Stimulated activated effector memory CD8-positive, alpha-beta T cell treated with anti-CD3 and anti-CD28 coated beads, Interleukin-12 subunit alpha, Interleukin-12 subunit beta, amount 100 ng/mL, for 72 hours (primary cell): Measurements from ENCODE around the gene FLRT2.

Source experiments
- ATAC-seq: fragments of 150-1000 bp; cut with Tn5 transposase; 2 replicates; pipeline ENCODE4 v1.10.0; 2021
- DNase-seq, 2 donors: peaks; one replicate each; pipeline ENCODE4 v3.0.0; 2021 to 2022; ENCODE audit warnings: low spot score in 2 of 2
- H3K27ac Mint-ChIP-seq: one replicate; pipeline ENCODE4 v1.8.0; 2022; ENCODE audit warnings: mild to moderate bottlenecking, mixed read lengths
- H3K36me3 Mint-ChIP-seq: one replicate; pipeline ENCODE4 v1.8.0; 2022; ENCODE audit warnings: mild to moderate bottlenecking, mixed read lengths
- H3K4me1 Mint-ChIP-seq: one replicate; pipeline ENCODE4 v1.8.0; 2022; ENCODE audit warnings: mixed read lengths
- H3K4me3 Mint-ChIP-seq: one replicate; pipeline ENCODE4 v1.8.0; 2022; ENCODE audit warnings: mild to moderate bottlenecking, mixed read lengths
- H3K9me3 Mint-ChIP-seq: one replicate; pipeline ENCODE4 v1.8.0; 2022; ENCODE audit warnings: mixed read lengths

FLRT2 gene

DNA sequence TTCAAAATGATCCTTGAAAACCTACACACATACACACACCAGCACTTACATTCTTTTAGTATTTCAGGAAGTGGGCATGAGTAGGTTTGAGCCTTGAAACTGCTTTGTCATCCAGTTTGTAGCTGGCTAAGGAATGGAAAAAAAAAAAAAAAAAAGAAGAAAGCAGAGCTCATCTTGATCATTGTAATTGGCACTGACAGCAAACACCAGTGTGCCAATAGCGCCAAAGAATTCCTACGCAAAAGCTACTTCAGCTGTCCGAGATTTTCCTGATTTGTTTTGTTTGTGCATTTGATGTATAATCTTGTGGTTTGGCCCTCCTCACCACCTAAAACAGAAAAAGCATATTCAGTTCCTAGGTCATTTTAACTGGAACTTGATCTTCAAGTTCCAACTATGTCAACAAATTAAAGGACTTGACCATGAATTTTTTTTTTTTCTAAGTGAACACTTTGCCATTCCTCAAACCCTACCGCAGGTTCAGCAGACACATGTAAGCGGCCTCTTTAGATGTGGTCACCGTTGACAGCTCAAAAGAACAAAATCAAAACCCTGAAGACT is 57.3 kb downstream of the FLRT2 start:
- Mint-ChIP-seq H3K36me3 (no peaks in the 10 kb centered on the region), H3K4me1 (no peaks in the 10 kb centered on the region), H3K9me3 (peaks cover 11% of the 10 kb centered on the region), H3K27ac (no peak overlapping the region), H3K4me3 (no peak overlapping the region)
- DNase-seq (no peak), ATAC-seq (no peak)

GRCh38 chr14:85590784-85591183 is 60.8 kb downstream of the FLRT2 start:
- peaks cover 11% of the 10 kb centered on the region for H3K9me3 Mint-ChIP-seq
- DNase-seq (no peak), ATAC-seq (no peak)
- H3K4me1 Mint-ChIP-seq: no peaks in the 10 kb centered on the region
- H3K36me3 Mint-ChIP-seq: no peaks in the 10 kb centered on the region
- no peak overlapping the region for H3K4me3 Mint-ChIP-seq
- H3K27ac Mint-ChIP-seq: no peak overlapping the region

- DNase-seq (no peak), ATAC-seq (no peak)
- Mint-ChIP-seq H3K4me1 (no peaks in the 10 kb centered on the region), H3K9me3 (peaks cover 11% of the 10 kb centered on the region), H3K27ac (no peak overlapping the region), H3K4me3 (no peak overlapping the region), H3K36me3 (no peaks in the 10 kb centered on the region)
These were observed 64.3 kb downstream of the FLRT2 start for GRCh38 chr14:85594217-85594616.

DNA sequence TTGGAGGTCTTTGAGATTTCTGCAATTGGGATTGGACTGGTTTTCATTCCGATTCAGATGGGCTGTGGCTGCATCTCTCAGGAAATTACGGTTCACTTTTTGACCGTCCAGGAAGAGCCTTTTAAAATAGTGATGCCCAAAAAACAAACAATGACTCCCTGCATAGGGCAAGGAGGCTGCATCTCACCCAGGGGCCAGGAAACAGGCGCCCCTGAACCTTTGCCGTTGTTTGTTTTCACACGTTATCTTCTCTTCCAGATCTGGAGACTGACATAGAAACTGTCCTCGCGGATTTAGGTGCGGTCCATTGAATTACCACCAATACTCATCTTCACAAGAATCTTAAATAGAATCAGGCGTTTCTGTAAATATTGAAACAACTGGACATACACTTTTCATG is 66.0 kb downstream of the FLRT2 start:
- ATAC-seq (no peak), DNase-seq (no peak)
- H3K9me3 Mint-ChIP-seq: peaks cover 15% of the 10 kb centered on the region
- no peaks in the 10 kb centered on the region for H3K36me3 Mint-ChIP-seq
- no peak overlapping the region for H3K27ac Mint-ChIP-seq
- no peaks in the 10 kb centered on the region for H3K4me1 Mint-ChIP-seq
- H3K4me3 Mint-ChIP-seq: no peak overlapping the region

GRCh38 chr14:85596562-85596961 is 66.6 kb downstream of the FLRT2 start:
- H3K36me3 Mint-ChIP-seq: no peaks in the 10 kb centered on the region

GRCh38 chr14:85597701-85598100 is 67.8 kb downstream of the FLRT2 start:
- H3K4me3 Mint-ChIP-seq: no peak overlapping the region
- no peaks in the 10 kb centered on the region for H3K36me3 Mint-ChIP-seq
- H3K9me3 Mint-ChIP-seq: peaks cover 15% of the 10 kb centered on the region
- ATAC-seq (no peak), DNase-seq (no peak)
- H3K27ac Mint-ChIP-seq: no peak overlapping the region
- H3K4me1 Mint-ChIP-seq: no peaks in the 10 kb centered on the region

More at GRCh38 chr14:85596562-85596961, 66.6 kb downstream of the FLRT2 start:
- Mint-ChIP-seq H3K4me1 (no peaks in the 10 kb centered on the region), H3K4me3 (no peak overlapping the region), H3K27ac (no peak overlapping the region), H3K9me3 (peaks cover 15% of the 10 kb centered on the region)
- ATAC-seq: no peak
- DNase-seq: no peak

GRCh38 chr14:85599939-85600338 is 70.0 kb downstream of the FLRT2 start:
- no peak overlapping the region for H3K27ac Mint-ChIP-seq
- ATAC-seq (no peak), DNase-seq (no peak)
- H3K36me3 Mint-ChIP-seq: no peaks in the 10 kb centered on the region
- H3K4me3 Mint-ChIP-seq: no peak overlapping the region
- peaks cover 16% of the 10 kb centered on the region for H3K9me3 Mint-ChIP-seq
- H3K4me1 Mint-ChIP-seq: no peaks in the 10 kb centered on the region

- Mint-ChIP-seq H3K4me1 (no peaks in the 10 kb centered on the region), H3K36me3 (no peaks in the 10 kb centered on the region), H3K27ac (no peak overlapping the region), H3K4me3 (no peak overlapping the region), H3K9me3 (peaks cover 16% of the 10 kb centered on the region)
- no peak for DNase-seq
- ATAC-seq: no peak
These were observed 71.3 kb downstream of the FLRT2 start for GRCh38 chr14:85601246-85601645.

DNA sequence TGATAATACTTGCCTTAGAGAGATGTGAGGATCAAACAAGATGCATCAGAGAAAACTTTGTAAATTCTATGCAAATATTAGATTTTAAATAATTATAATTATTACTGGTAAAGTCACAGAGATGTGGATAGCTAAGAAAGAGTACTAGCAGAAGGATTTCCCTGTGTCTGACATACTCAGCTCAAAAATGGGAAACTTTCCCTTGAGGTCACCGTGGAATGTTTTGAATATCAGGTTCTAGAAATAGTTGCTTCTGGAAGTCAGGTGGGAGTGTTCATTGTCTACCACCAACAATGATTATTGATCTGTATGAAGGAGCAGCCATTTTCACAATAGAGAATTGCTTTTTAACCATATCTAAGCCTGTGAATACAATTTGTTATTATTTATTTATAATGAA is 71.7 kb downstream of the FLRT2 start:
- H3K27ac Mint-ChIP-seq: no peak overlapping the region
- H3K4me3 Mint-ChIP-seq: no peak overlapping the region
- peaks cover 16% of the 10 kb centered on the region for H3K9me3 Mint-ChIP-seq
- DNase-seq: no peak
- no peaks in the 10 kb centered on the region for H3K4me1 Mint-ChIP-seq
- no peak for ATAC-seq
- H3K36me3 Mint-ChIP-seq: no peaks in the 10 kb centered on the region

DNA sequence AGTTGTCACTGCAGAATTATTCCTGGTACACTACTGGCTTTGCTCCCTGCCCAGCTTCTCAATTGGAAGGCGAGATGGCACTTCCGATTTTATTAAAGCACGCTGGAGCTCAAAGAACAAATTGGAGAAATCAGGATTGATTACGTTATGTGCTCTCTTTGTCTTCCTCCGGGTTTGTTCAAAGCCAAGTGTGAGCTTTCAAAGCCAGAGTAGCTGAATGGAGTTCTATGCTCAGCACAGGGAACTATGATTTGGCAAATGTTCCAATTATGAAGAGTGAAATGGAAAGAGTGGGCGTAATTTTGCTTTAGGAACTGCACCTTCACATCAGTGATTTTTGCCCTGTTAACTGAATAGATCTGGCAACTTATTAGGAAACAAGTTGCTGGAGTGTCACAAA is 72.4 kb downstream of the FLRT2 start:
- no peaks in the 10 kb centered on the region for H3K4me1 Mint-ChIP-seq
- no peak overlapping the region for H3K4me3 Mint-ChIP-seq
- H3K36me3 Mint-ChIP-seq: no peaks in the 10 kb centered on the region
- DNase-seq (no peak), ATAC-seq (no peak)
- H3K27ac Mint-ChIP-seq: no peak overlapping the region
- H3K9me3 Mint-ChIP-seq: peaks cover 16% of the 10 kb centered on the region

DNA sequence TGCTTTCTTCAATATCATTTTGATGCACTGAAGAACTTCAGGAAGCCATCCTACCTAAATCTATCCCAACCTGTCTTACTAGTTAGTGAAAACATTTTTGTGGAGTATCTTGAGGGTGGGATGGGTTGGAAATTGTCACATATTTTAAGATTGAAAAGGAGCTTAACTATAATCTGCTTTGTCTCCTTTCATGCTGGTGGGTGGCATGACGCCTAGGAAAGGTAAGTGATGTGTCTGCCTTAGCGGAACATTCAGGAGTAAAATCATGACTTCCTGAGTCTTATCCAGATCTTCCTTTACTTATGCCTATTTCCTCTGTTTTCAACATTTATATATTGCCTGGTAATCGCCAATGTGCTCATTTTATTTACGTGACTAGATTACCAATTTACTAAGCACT is 74.1 kb downstream of the FLRT2 start:
- H3K9me3 Mint-ChIP-seq: peaks cover 16% of the 10 kb centered on the region
- H3K4me3 Mint-ChIP-seq: no peak overlapping the region
- no peak overlapping the region for H3K27ac Mint-ChIP-seq
- ATAC-seq (no peak), DNase-seq (no peak)
- H3K36me3 Mint-ChIP-seq: no peaks in the 10 kb centered on the region
- H3K4me1 Mint-ChIP-seq: no peaks in the 10 kb centered on the region

- no peak overlapping the region for H3K4me3 Mint-ChIP-seq
- ATAC-seq (no peak), DNase-seq (no peak)
- H3K27ac Mint-ChIP-seq: no peak overlapping the region
- no peaks in the 10 kb centered on the region for H3K4me1 Mint-ChIP-seq
- peaks cover 14% of the 10 kb centered on the region for H3K9me3 Mint-ChIP-seq
- no peaks in the 10 kb centered on the region for H3K36me3 Mint-ChIP-seq
These were observed 74.8 kb downstream of the FLRT2 start for GRCh38 chr14:85604714-85605113.

DNA sequence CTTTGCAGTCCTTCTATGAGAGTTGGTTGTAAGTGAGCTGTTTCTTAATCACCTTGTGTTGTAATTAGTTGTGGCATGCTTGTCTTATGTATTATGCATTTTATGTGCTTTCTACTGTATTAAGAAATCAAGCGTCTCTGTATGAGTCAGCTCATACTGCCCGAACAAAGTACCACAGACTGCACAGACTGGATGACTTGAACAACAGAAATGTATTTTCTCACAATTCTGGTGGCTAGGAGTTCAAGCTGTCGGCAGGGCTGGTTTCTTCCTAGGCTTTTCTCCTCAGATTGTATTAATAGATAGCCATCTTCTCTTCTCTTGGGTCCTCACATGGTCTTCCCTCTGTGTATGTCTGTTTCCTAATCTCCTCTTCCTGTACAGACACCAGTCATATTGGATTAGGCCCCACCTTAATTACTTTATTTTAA is 77.7 kb downstream of the FLRT2 start:
- H3K4me1 Mint-ChIP-seq: no peaks in the 10 kb centered on the region
- H3K9me3 Mint-ChIP-seq: peaks cover 14% of the 10 kb centered on the region
- H3K4me3 Mint-ChIP-seq: no peak overlapping the region
- DNase-seq (no peak), ATAC-seq (no peak)
- H3K36me3 Mint-ChIP-seq: no peaks in the 10 kb centered on the region
- H3K27ac Mint-ChIP-seq: no peak overlapping the region

- Mint-ChIP-seq H3K36me3 (no peaks in the 10 kb centered on the region), H3K4me1 (no peaks in the 10 kb centered on the region), H3K27ac (no peak overlapping the region), H3K9me3 (peaks cover 10% of the 10 kb centered on the region), H3K4me3 (no peak overlapping the region)
- ATAC-seq (no peak), DNase-seq (no peak)
These were observed 83.6 kb downstream of the FLRT2 start for GRCh38 chr14:85613496-85613895.

GRCh38 chr14:85616386-85616885 is 86.5 kb downstream of the FLRT2 start:
- Mint-ChIP-seq H3K9me3 (peaks cover 3% of the 10 kb centered on the region), H3K4me3 (no peak overlapping the region), H3K4me1 (no peaks in the 10 kb centered on the region), H3K36me3 (no peaks in the 10 kb centered on the region), H3K27ac (no peak overlapping the region)
- DNase-seq (no peak), ATAC-seq (no peak)

- no peak for DNase-seq
- Mint-ChIP-seq H3K36me3 (no peaks in the 10 kb centered on the region), H3K9me3 (no peaks in the 10 kb centered on the region), H3K4me1 (no peaks in the 10 kb centered on the region), H3K4me3 (no peak overlapping the region), H3K27ac (no peak overlapping the region)
- no peak for ATAC-seq
These were observed 86.9 kb downstream of the FLRT2 start for GRCh38 chr14:85616886-85617285.

GRCh38 chr14:85617791-85618190 is 87.8 kb downstream of the FLRT2 start:
- H3K4me1 Mint-ChIP-seq: no peaks in the 10 kb centered on the region
- H3K9me3 Mint-ChIP-seq: peaks cover 3% of the 10 kb centered on the region
- DNase-seq (no peak), ATAC-seq (no peak)
- H3K27ac Mint-ChIP-seq: no peak overlapping the region
- no peaks in the 10 kb centered on the region for H3K36me3 Mint-ChIP-seq
- no peak overlapping the region for H3K4me3 Mint-ChIP-seq
